ENCODE results near the gene NABP1.

- TF ChIP-seq CTCF (optimal IDR thresholded peaks at IDR 0.05 in 1 of 3, IDR thresholded peaks at IDR 0.05 in 1 of 3, conservative IDR thresholded peaks at IDR 0.05 in 1 of 3; ENCODE audit: extremely low read depth in 1 of 3, insufficient read depth in 2 of 3, low read length in 3 of 3) (no peak), EZH2 (IDR thresholded peaks at IDR 0.05; ENCODE audit: low read length) (no peak)
These were observed 17.4 kb upstream of the NABP1 start for GRCh38 chr2:191660575-191660974.

All from keratinocyte (primary cell).